H1 (cell line): ENCODE data around the gene TMEM238.

Experiments used
- BACH1 ChIP-seq: IDR thresholded peaks from 2 replicates; pipeline ENCODE4 v1.6.1; 2012; ENCODE audit warnings: low read length, improper control_type of control experiment
- CTCF ChIP-seq, 3 experiments: IDR thresholded peaks; 1 replicate in 2 of 3; 2 replicates in 1 of 3; pipeline versions ENCODE4 v1.5.1 to v1.6.1; 2011; ENCODE audit warnings: low read length in 3 of 3, mild to moderate bottlenecking in 3 of 3, inconsistent platforms in 2 of 3, low read depth in 1 of 3, moderate library complexity in 1 of 3; ENCODE audit not compliant: insufficient read depth in 1 of 3; ENCODE audit errors: control extremely low read depth in 1 of 3
- EP300 ChIP-seq, 2 experiments: IDR thresholded peaks; 1 replicate in 1 of 2; 2 replicates in 1 of 2; pipeline ENCODE4 v1.6.1; 2011 to 2012; ENCODE audit warnings: low read depth in 2 of 2, low read length in 2 of 2, mild to moderate bottlenecking in 2 of 2, borderline replicate concordance in 1 of 2, inconsistent platforms in 1 of 2, moderate library complexity in 1 of 2
- EZH2 ChIP-seq: fragments of 200-600 bp; sonication (generic); IDR thresholded peaks from 2 replicates; pipeline ENCODE4 v1.7.1; 2012; ENCODE audit warnings: low read depth, mild to moderate bottlenecking, moderate library complexity, low read length, inconsistent platforms; ENCODE audit not compliant: severe bottlenecking
- MAX ChIP-seq: IDR thresholded peaks from 2 replicates; pipeline ENCODE4 v1.6.1; 2012; ENCODE audit warnings: inconsistent platforms
- POLR2A ChIP-seq, 2 experiments: IDR thresholded peaks; 1 replicate in 1 of 2; 2 replicates in 1 of 2; pipeline ENCODE4 v1.6.1; 2011; ENCODE audit warnings: low read depth in 2 of 2, low read length in 2 of 2, mild to moderate bottlenecking in 2 of 2; ENCODE audit errors: control extremely low read depth in 1 of 2
- POLR2AphosphoS5 ChIP-seq: IDR thresholded peaks from 2 replicates; pipeline ENCODE4 v1.6.1; 2011; ENCODE audit warnings: low read depth, low read length
- RFX5 ChIP-seq: IDR thresholded peaks from 2 replicates; pipeline ENCODE4 v1.6.1; 2011; ENCODE audit warnings: low read depth, low read length, improper control_type of control experiment, borderline replicate concordance
- RXRA ChIP-seq: IDR thresholded peaks from 2 replicates; pipeline ENCODE4 v1.6.1; 2011; ENCODE audit warnings: low read depth, mild to moderate bottlenecking, low read length, moderate library complexity; ENCODE audit not compliant: insufficient read depth
- SIN3A ChIP-seq, 2 experiments: IDR thresholded peaks in 1 of 2; conservative IDR thresholded peaks in 1 of 2; 2 replicates each; pipeline ENCODE4 v1.6.1; 2011 to 2012; ENCODE audit warnings: low read length in 2 of 2, improper control_type of control experiment in 1 of 2, low read depth in 1 of 2, mild to moderate bottlenecking in 1 of 2
- USF2 ChIP-seq: IDR thresholded peaks from 2 replicates; pipeline ENCODE4 v1.6.1; 2011; ENCODE audit warnings: low read length, improper control_type of control experiment

GRCh38 chr19:55406826-55407549 is 22.9 kb upstream of the TMEM238 start:
- TF ChIP-seq MAX (no peak), BACH1 (no peak), CTCF (IDR thresholded peaks at IDR 0.05; ENCODE audit: control extremely low read depth in 1 of 3, insufficient read depth in 1 of 3, low read depth in 1 of 3, low read length in 3 of 3) (no peak), RXRA (no peak), POLR2A (IDR thresholded peaks at IDR 0.05; ENCODE audit: control extremely low read depth in 1 of 2, low read depth in 2 of 2, low read length in 2 of 2) (no peak), EZH2 (no peak), RFX5 (no peak), SIN3A (conservative IDR thresholded peaks at IDR 0.05 in 1 of 2, IDR thresholded peaks at IDR 0.05 in 1 of 2; ENCODE audit: low read depth in 1 of 2, low read length in 2 of 2) (no peak), POLR2AphosphoS5 (no peak), USF2 (no peak), EP300 (IDR thresholded peaks at IDR 0.05; ENCODE audit: borderline replicate concordance in 1 of 2, low read depth in 2 of 2, low read length in 2 of 2) (no peak)
